ENCODE data around the gene CLCN4. TPM values are rescaled to one million over a fixed set of nuclear protein-coding genes. Genes with fewer than 3 reads are reported as not detected.

Gene CLCN4
- total and polyA plus RNA-seq, 2 of the 8 experiments (the other 6 are each of a cell fraction or from before 2014, with no cell fraction given) = 3.3 to 11.2 TPM

- FAIRE-seq = no peak
- TF ChIP-seq GABPA (IDR thresholded peaks at IDR 0.05; ENCODE audit: borderline replicate concordance, insufficient read depth, low read length) (no peak), POU5F1 (IDR thresholded peaks at IDR 0.05; ENCODE audit: low read depth, low read length) (no peak), ATF2 (IDR thresholded peaks at IDR 0.05; ENCODE audit: low read length) (no peak), RFX5 (IDR thresholded peaks at IDR 0.05; ENCODE audit: borderline replicate concordance, low read depth, low read length) (no peak), SIN3A (conservative IDR thresholded peaks at IDR 0.05 in 1 of 2, IDR thresholded peaks at IDR 0.05 in 1 of 2; ENCODE audit: low read depth in 1 of 2, low read length in 2 of 2) (no peak), GTF2F1 (IDR thresholded peaks at IDR 0.05; ENCODE audit: borderline replicate concordance, low read depth, low read length) (no peak), JUND (IDR thresholded peaks at IDR 0.05; ENCODE audit: low read length) (no peak), MAX (IDR thresholded peaks at IDR 0.05) (no peak), CTBP2 (IDR thresholded peaks at IDR 0.05; ENCODE audit: borderline replicate concordance, insufficient read depth, insufficient read length, low read length) (no peak), NRF1 (IDR thresholded peaks at IDR 0.05; ENCODE audit: low read depth, low read length) (no peak), SIX5 (IDR thresholded peaks at IDR 0.05; ENCODE audit: low read depth, low read length) (no peak), KDM1A (IDR thresholded peaks at IDR 0.05; ENCODE audit: borderline replicate concordance, low read length) (no peak)
- no peaks in the 10 kb centered on the region for H3K79me2 ChIP-seq (ENCODE audit: control insufficient read depth in 1 of 2, insufficient read depth in 2 of 2, low read length in 2 of 2)
- no peak overlapping the region for H2BK15ac ChIP-seq (ENCODE audit: low read length)
- H4K5ac ChIP-seq (ENCODE audit: insufficient read length, low read depth, low read length) = no peak overlapping the region
- H3K4me1 ChIP-seq (replicated peaks in 1 of 4; ENCODE audit: control insufficient read depth in 3 of 4, insufficient read depth in 4 of 4, low read length in 3 of 4) = no peaks in the 10 kb centered on the region
- no peak overlapping the region for H4K8ac ChIP-seq (ENCODE audit: extremely low read depth, insufficient read depth, low read length)
- no peaks in the 10 kb centered on the region for H4K20me1 ChIP-seq (replicated peaks in 1 of 2; ENCODE audit: control insufficient read depth in 1 of 2, insufficient read depth in 2 of 2, low read length in 2 of 2)
- no peak overlapping the region for H3K14ac ChIP-seq (ENCODE audit: insufficient read length)
- no peak overlapping the region for H3K27ac ChIP-seq (ENCODE audit: low read depth, low read length)
- no peak overlapping the region for H3K4me3 ChIP-seq (ENCODE audit: extremely low read depth in 1 of 4, insufficient read depth in 2 of 4, low read depth in 3 of 4, low read length in 4 of 4)
- POLR2A ChIA-PET (ENCODE audit: partially characterized antibody) = no interaction called here
- H3K18ac ChIP-seq (ENCODE audit: extremely low read depth, low read length) = no peak overlapping the region
- H3K27me3 ChIP-seq (replicated peaks in 1 of 4; ENCODE audit: control insufficient read depth in 3 of 4, extremely low read depth in 1 of 4, insufficient read depth in 3 of 4, low read length in 3 of 4) = no peaks in the 10 kb centered on the region
- no peak overlapping the region for H2AFZ ChIP-seq (ENCODE audit: low read length)
- H2BK5ac ChIP-seq (ENCODE audit: low read depth, low read length) = no peak overlapping the region
- no peaks in the 10 kb centered on the region for H3K9me3 ChIP-seq (ENCODE audit: insufficient read depth in 2 of 2, low read depth in 1 of 2, low read length in 1 of 2)
- no peak overlapping the region for H2AK5ac ChIP-seq (ENCODE audit: low read depth, low read length)
- H4K91ac ChIP-seq (replicated peaks; ENCODE audit: insufficient read length, low read length) = no peak overlapping the region
- no peaks in the 10 kb centered on the region for H3K36me3 ChIP-seq (ENCODE audit: control insufficient read depth in 2 of 4, insufficient read depth in 4 of 4, low read length in 3 of 4)
- no peak overlapping the region for H3K56ac ChIP-seq (replicated peaks; ENCODE audit: insufficient read length, low read depth, low read length)
- H2BK120ac ChIP-seq (replicated peaks; ENCODE audit: low read depth, low read length) = no peak overlapping the region
- CTCF ChIA-PET (ENCODE audit: partially characterized antibody) = interaction anchor here (0.9 to 1.5 kb wide), 2 partner anchors 29 to 55 kb away, joined by 3 to 5 read pairs; no protein-coding TSS in a partner anchor
- H3K79me1 ChIP-seq (ENCODE audit: low read depth, low read length) = no peaks in the 10 kb centered on the region
- H3K23ac ChIP-seq (ENCODE audit: insufficient read length) = no peak overlapping the region
- no peak overlapping the region for H2BK12ac ChIP-seq (ENCODE audit: low read depth, low read length)
- no peak for DNase-seq (ENCODE audit: low read depth in 1 of 2, low spot score in 2 of 2)
- H2BK20ac ChIP-seq (ENCODE audit: low read length) = no peak overlapping the region
- H3K23me2 ChIP-seq (ENCODE audit: low read depth, low read length) = no peaks in the 10 kb centered on the region
- H3K9ac ChIP-seq (replicated peaks in 1 of 4; ENCODE audit: extremely low read depth in 1 of 4, low read depth in 3 of 4, low read length in 3 of 4) = no peak overlapping the region
- H3K4me2 ChIP-seq (ENCODE audit: insufficient read depth in 1 of 2, low read depth in 2 of 2, low read length in 2 of 2) = no peak overlapping the region
- WGBS, 2 experiments (ENCODE audit: extremely low coverage in 1 of 2, insufficient coverage in 1 of 2, insufficient read length in 1 of 2, insufficient replicate concordance in 2 of 2, low coverage in 1 of 2, low lambda C conversion rate in 2 of 2, missing lambda C conversion rate in 1 of 2) = 97% methylated on average over 4 of the region's 4 CpGs; no CpG with 5 or more reads in 1 of the 2 experiments
- H3K4ac ChIP-seq (replicated peaks; ENCODE audit: insufficient read length, low read depth, low read length) = no peak overlapping the region
Observed at GRCh38 chrX:10245886-10246285, 89.1 kb downstream of the CLCN4 start.
